K562 (cell line): Measurements from ENCODE around the gene MALAT1. TPM values are rescaled to one million over a fixed set of nuclear protein-coding genes. Genes with fewer than 3 reads are reported as not detected.

Source experiments
- CBFA2T2 ChIP-seq: fragments of 450-650 bp; conservative IDR thresholded peaks from 2 replicates; pipeline ENCODE4 v1.6.1; 2017; ENCODE audit warnings: mild to moderate bottlenecking
- CBX8 ChIP-seq: fragments of 200-600 bp; sonication (generic); IDR thresholded peaks from 2 replicates; pipeline ENCODE4 v1.6.1; 2012; ENCODE audit warnings: borderline replicate concordance, mixed run types, low read depth, mild to moderate bottlenecking, moderate library complexity, mixed read lengths, low read length, control low read depth, inconsistent platforms; ENCODE audit not compliant: poor library complexity, severe bottlenecking; ENCODE audit errors: extremely low read depth
- CEBPG ChIP-seq, 3 experiments: fragments of 200-800 bp in 1 of 3; sonication (Bioruptor generic) in 1 of 3; sonication (generic) in 1 of 3; formaldehyde crosslinking in 1 of 3; IDR thresholded peaks in 2 of 3; conservative IDR thresholded peaks in 1 of 3; 2 replicates each; pipeline versions ENCODE4 v1.6.1 to v1.8.0; 2016 to 2022; ENCODE audit warnings: missing compliant biosample characterization in 2 of 3, missing genetic modification characterization in 2 of 3, mild to moderate bottlenecking in 1 of 3, missing genetic modification reagents in 1 of 3
- MED1 ChIP-seq: sonication (generic); formaldehyde crosslinking; IDR thresholded peaks from 2 replicates; pipeline ENCODE4 v1.8.1; 2023; ENCODE audit warnings: missing genetic modification reagents, borderline replicate concordance
- NCOA1 ChIP-seq: fragments of 450-650 bp; IDR thresholded peaks from 2 replicates; pipeline ENCODE4 v1.6.1; 2016; ENCODE audit warnings: low read depth
- NFYB ChIP-seq: IDR thresholded peaks from 2 replicates; pipeline ENCODE4 v1.6.1; 2011; ENCODE audit warnings: mild to moderate bottlenecking, moderate library complexity; ENCODE audit not compliant: insufficient read length; ENCODE audit errors: extremely low read depth
- RBM39 ChIP-seq: fragments of 200-400 bp; formaldehyde crosslinking; optimal IDR thresholded peaks from 2 replicates; pipeline ENCODE3; 2018; ENCODE audit warnings: low read depth, low read length
- SMAD3 ChIP-seq: fragments of 450-650 bp; formaldehyde crosslinking; conservative IDR thresholded peaks from 2 replicates; pipeline ENCODE4 v1.4.0; 2020; ENCODE audit warnings: mild to moderate bottlenecking
- TAF7 ChIP-seq: fragments of 450-650 bp; IDR thresholded peaks from 2 replicates; pipeline ENCODE4 v1.6.1; 2016; ENCODE audit warnings: missing genetic modification characterization, missing compliant biosample characterization
- ZNF717 ChIP-seq: fragments of 250-450 bp; sonication (Bioruptor Pico); IDR thresholded peaks from 2 replicates; pipeline ENCODE4 v1.5.0; 2021
- polyA plus RNA-seq, 8 experiments: library from polyadenylated mRNA; depleted of rRNA in 4 of 8; stranded (reverse) in 5 of 8; unstranded in 3 of 8; fragments of >200 nt; fragmentation: Nextera tagmentation in 2 of 8; fragmentation: Illumina TruSeq in 1 of 8; extraction: Ambion mirVana in 2 of 8; extraction: Trizol in 1 of 8; gene quantifications; 2 replicates each; pipeline versions ENCODE4 v1.2.1 to v1.2.3, GENCODE V29; 2011 to 2014; ENCODE audit warnings: inconsistent platforms in 1 of 8, missing spikeins in 1 of 8
- total RNA-seq, 7 experiments: library from RNA; depleted of rRNA in 6 of 7; stranded (reverse); fragments of >200 nt in 6 of 7; fragmentation: Illumina TruSeq in 2 of 7; extraction: Trizol in 2 of 7; gene quantifications; 2 replicates each; pipeline versions ENCODE4 v1.2.1 to v1.2.3, GENCODE V29; 2011 to 2021; ENCODE audit warnings: low replicate concordance in 1 of 7
- TF ChIP-seq, protein P1 (sequence below): fragments of 450-650 bp; formaldehyde crosslinking; IDR thresholded peaks from 2 replicates; pipeline ENCODE4 v1.4.0; 2022; ENCODE audit warnings: missing genetic modification characterization
- TF ChIP-seq, protein P2 (sequence below): sonication (generic); formaldehyde crosslinking; IDR thresholded peaks from 2 replicates; pipeline ENCODE4 v1.9.0; 2022; ENCODE audit warnings: mild to moderate bottlenecking, missing genetic modification reagents
- TF ChIP-seq, protein P3 (sequence below): sonication (generic); formaldehyde crosslinking; IDR thresholded peaks from 2 replicates; pipeline ENCODE4 v1.5.0; 2020; ENCODE audit warnings: missing genetic modification reagents
- TF ChIP-seq, protein P4 (sequence below): fragments of 250-450 bp; sonication (Bioruptor Pico); IDR thresholded peaks from 2 replicates; pipeline ENCODE4 v1.5.0; 2021; ENCODE audit warnings: mild to moderate bottlenecking, borderline replicate concordance
- TF ChIP-seq, protein P5 (sequence below): fragments of 250-450 bp; sonication (Bioruptor Pico); IDR thresholded peaks from 2 replicates; pipeline ENCODE4 v1.5.0; 2021
- TF ChIP-seq, protein P6 (sequence below): sonication (generic); formaldehyde crosslinking; IDR thresholded peaks from 2 replicates; pipeline ENCODE4 v1.9.0; 2022; ENCODE audit warnings: mild to moderate bottlenecking, missing genetic modification reagents
- TF ChIP-seq, protein P7 (sequence below): fragments of 250-450 bp; sonication (Bioruptor Pico); IDR thresholded peaks from 2 replicates; pipeline ENCODE4 v1.8.0; 2022; ENCODE audit warnings: inconsistent platforms

MALAT1 gene
- total and polyA plus RNA-seq, 9 of the 15 experiments (the other 6 are each of a cell fraction or from before 2014, with no cell fraction given): 363 to 8,715 (median 2,351) TPM

DNA sequence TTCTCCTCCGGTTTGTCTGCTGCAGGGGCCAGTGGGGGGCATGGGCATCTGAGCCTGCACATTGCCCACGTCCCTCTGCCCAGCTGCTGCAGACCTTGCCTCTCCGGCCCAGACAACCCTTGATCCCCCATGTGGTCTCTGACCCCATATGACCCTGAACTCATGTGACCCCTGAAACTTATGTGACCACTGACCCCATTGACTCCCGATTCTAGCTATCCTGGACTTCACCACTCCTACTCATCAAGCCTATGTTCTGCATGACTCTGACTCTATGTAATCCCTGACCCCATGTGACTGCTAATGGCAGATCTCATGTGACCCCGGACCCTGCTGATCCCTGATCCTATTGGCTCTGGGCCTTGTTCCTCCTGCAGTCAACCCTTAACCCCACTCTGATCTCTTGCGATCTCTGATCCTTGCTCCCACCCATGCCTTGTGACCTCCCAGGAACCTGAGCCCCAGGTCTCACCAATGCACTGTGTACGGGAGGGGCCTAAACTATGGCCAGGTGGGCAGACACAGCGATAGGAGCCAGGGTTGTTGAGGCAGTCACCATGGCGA is 53.6 kb downstream of the MALAT1 start (continued):
- TF ChIP-seq, protein P1, sequence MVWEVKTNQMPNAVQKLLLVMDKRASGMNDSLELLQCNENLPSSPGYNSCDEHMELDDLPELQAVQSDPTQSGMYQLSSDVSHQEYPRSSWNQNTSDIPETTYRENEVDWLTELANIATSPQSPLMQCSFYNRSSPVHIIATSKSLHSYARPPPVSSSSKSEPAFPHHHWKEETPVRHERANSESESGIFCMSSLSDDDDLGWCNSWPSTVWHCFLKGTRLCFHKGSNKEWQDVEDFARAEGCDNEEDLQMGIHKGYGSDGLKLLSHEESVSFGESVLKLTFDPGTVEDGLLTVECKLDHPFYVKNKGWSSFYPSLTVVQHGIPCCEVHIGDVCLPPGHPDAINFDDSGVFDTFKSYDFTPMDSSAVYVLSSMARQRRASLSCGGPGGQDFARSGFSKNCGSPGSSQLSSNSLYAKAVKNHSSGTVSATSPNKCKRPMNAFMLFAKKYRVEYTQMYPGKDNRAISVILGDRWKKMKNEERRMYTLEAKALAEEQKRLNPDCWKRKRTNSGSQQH: no peak
- no peak for TF ChIP-seq CBX8
- TF ChIP-seq MED1 (CRISPR knock-in tag): no peak
- TF ChIP-seq RBM39: no peak
- TF ChIP-seq, protein P2, sequence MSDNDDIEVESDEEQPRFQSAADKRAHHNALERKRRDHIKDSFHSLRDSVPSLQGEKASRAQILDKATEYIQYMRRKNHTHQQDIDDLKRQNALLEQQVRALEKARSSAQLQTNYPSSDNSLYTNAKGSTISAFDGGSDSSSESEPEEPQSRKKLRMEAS (CRISPR knock-in tag): 0 out of 2 replicates have a peak, but pooled peaks have one; percentile 3
- TF ChIP-seq NFYB: no peak
- TF ChIP-seq, protein P3, sequence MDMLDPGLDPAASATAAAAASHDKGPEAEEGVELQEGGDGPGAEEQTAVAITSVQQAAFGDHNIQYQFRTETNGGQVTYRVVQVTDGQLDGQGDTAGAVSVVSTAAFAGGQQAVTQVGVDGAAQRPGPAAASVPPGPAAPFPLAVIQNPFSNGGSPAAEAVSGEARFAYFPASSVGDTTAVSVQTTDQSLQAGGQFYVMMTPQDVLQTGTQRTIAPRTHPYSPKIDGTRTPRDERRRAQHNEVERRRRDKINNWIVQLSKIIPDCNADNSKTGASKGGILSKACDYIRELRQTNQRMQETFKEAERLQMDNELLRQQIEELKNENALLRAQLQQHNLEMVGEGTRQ (CRISPR knock-in tag): peak; percentile 15; the same call in 1 of the 2 replicates
- TF ChIP-seq, protein P4, sequence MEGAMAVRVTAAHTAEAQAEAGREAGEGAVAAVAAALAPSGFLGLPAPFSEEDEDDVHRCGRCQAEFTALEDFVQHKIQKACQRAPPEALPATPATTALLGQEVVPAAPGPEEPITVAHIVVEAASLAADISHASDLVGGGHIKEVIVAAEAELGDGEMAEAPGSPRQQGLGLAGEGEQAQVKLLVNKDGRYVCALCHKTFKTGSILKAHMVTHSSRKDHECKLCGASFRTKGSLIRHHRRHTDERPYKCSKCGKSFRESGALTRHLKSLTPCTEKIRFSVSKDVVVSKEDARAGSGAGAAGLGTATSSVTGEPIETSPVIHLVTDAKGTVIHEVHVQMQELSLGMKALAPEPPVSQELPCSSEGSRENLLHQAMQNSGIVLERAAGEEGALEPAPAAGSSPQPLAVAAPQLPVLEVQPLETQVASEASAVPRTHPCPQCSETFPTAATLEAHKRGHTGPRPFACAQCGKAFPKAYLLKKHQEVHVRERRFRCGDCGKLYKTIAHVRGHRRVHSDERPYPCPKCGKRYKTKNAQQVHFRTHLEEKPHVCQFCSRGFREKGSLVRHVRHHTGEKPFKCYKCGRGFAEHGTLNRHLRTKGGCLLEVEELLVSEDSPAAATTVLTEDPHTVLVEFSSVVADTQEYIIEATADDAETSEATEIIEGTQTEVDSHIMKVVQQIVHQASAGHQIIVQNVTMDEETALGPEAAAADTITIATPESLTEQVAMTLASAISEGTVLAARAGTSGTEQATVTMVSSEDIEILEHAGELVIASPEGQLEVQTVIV: no peak
- TF ChIP-seq, protein P5, sequence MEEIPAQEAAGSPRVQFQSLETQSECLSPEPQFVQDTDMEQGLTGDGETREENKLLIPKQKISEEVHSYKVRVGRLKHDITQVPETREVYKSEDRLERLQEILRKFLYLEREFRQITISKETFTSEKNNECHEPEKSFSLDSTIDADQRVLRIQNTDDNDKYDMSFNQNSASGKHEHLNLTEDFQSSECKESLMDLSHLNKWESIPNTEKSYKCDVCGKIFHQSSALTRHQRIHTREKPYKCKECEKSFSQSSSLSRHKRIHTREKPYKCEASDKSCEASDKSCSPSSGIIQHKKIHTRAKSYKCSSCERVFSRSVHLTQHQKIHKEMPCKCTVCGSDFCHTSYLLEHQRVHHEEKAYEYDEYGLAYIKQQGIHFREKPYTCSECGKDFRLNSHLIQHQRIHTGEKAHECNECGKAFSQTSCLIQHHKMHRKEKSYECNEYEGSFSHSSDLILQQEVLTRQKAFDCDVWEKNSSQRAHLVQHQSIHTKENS (CRISPR knock-in tag): no peak
- peak; percentile 25; the same call in 1 of the 2 replicates for TF ChIP-seq CBFA2T2
- no peak for TF ChIP-seq SMAD3
- TF ChIP-seq, protein P6, sequence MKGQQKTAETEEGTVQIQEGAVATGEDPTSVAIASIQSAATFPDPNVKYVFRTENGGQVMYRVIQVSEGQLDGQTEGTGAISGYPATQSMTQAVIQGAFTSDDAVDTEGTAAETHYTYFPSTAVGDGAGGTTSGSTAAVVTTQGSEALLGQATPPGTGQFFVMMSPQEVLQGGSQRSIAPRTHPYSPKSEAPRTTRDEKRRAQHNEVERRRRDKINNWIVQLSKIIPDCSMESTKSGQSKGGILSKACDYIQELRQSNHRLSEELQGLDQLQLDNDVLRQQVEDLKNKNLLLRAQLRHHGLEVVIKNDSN (CRISPR knock-in tag): peak; percentile 79
- TF ChIP-seq ZNF717 (CRISPR knock-in tag): no peak
- TF ChIP-seq CEBPG (CRISPR knock-in tag; IDR thresholded peaks at IDR 0.05): 0 out of 2 replicates have a peak, but pooled peaks have one; percentile 4
- no peak for TF ChIP-seq CEBPG (tag; conservative IDR thresholded peaks at IDR 0.05 in 1 of 2, IDR thresholded peaks at IDR 0.05 in 1 of 2)
- no peak for TF ChIP-seq NCOA1
- TF ChIP-seq, protein P7, sequence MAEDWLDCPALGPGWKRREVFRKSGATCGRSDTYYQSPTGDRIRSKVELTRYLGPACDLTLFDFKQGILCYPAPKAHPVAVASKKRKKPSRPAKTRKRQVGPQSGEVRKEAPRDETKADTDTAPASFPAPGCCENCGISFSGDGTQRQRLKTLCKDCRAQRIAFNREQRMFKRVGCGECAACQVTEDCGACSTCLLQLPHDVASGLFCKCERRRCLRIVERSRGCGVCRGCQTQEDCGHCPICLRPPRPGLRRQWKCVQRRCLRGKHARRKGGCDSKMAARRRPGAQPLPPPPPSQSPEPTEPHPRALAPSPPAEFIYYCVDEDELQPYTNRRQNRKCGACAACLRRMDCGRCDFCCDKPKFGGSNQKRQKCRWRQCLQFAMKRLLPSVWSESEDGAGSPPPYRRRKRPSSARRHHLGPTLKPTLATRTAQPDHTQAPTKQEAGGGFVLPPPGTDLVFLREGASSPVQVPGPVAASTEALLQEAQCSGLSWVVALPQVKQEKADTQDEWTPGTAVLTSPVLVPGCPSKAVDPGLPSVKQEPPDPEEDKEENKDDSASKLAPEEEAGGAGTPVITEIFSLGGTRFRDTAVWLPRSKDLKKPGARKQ (CRISPR knock-in tag): no peak
- TF ChIP-seq TAF7 (tag): no peak
